SK-N-SH (cell line): Measurements from ENCODE around the gene TEPSIN. TPM values are rescaled to one million over a fixed set of nuclear protein-coding genes. Genes with fewer than 3 reads are reported as not detected.

Experiments used
- CTCF ChIA-PET: fragments of 300-600, 350-600 bp; formaldehyde crosslinking; extraction: SDS; loops from one replicate; lab custom pipeline; 2021; lab: Yijun Ruan, JAX
- POLR2A ChIA-PET: fragments of 350-600 bp; sonication (Branson Sonifier 250); formaldehyde crosslinking; extraction: SDS; loops from one replicate; lab custom pipeline; 2020; ENCODE audit warnings: antibody characterized with exemption, inconsistent platforms; lab: Yijun Ruan, JAX
- DNase-seq: peaks from one replicate; pipeline ENCODE4 v3.0.0; 2012
- H2AFZ ChIP-seq: fragments of 200-600 bp; sonication (generic); 2 replicates; pipeline ENCODE4 v1.8.1; 2016; ENCODE audit warnings: antibody characterized with exemption, mild to moderate bottlenecking, low read depth
- H3F3A ChIP-seq: fragments of 200-600 bp; sonication (generic); replicated peaks from 2 replicates; pipeline ENCODE3; 2016; ENCODE audit warnings: antibody characterized with exemption, mild to moderate bottlenecking; ENCODE audit not compliant: insufficient read depth
- H3K27ac ChIP-seq, 2 experiments: fragments of 200-500 bp in 1 of 2; fragments of 200-600 bp in 1 of 2; sonication (Bioruptor generic) in 1 of 2; sonication (generic), shearing (Covaris generic) in 1 of 2; 2 replicates each; pipeline versions ENCODE4 v1.5.1 to v1.6.1; 2014 to 2016; ENCODE audit warnings: low read depth in 2 of 2, inconsistent platforms in 1 of 2, low read length in 1 of 2, mild to moderate bottlenecking in 1 of 2, mixed read lengths in 1 of 2
- H3K27me3 ChIP-seq: fragments of 200-600 bp; sonication (generic), shearing (Covaris generic); 2 replicates; pipeline ENCODE4 v1.6.1; 2016; ENCODE audit warnings: mixed run types; ENCODE audit not compliant: insufficient read depth
- H3K36me3 ChIP-seq, 2 experiments: fragments of 200-500 bp in 1 of 2; fragments of 200-600 bp in 1 of 2; sonication (Bioruptor generic) in 1 of 2; sonication (generic) in 1 of 2; replicated peaks in 1 of 2; 2 replicates each; pipeline versions ENCODE3 to v1.5.1; 2014 to 2016; ENCODE audit warnings: low read length in 1 of 2, mild to moderate bottlenecking in 1 of 2; ENCODE audit not compliant: insufficient read depth in 2 of 2, control insufficient read depth in 1 of 2
- H3K4me1 ChIP-seq, 2 experiments: fragments of 200-500 bp in 1 of 2; fragments of 200-600 bp in 1 of 2; sonication (Bioruptor generic) in 1 of 2; sonication (generic), shearing (Covaris generic) in 1 of 2; 2 replicates each; pipeline versions ENCODE4 v1.5.1 to v1.6.1; 2014 to 2016; ENCODE audit warnings: low read depth in 1 of 2, low read length in 1 of 2, mixed run types in 1 of 2; ENCODE audit not compliant: insufficient read depth in 2 of 2, control insufficient read depth in 1 of 2
- H3K4me2 ChIP-seq: fragments of 200-600 bp; sonication (generic), shearing (Covaris generic); 2 replicates; pipeline ENCODE4 v1.6.1; 2017; ENCODE audit warnings: mixed run types
- H3K4me3 ChIP-seq, 2 experiments: fragments of 200-500 bp in 1 of 2; fragments of 200-600 bp in 1 of 2; sonication (Bioruptor generic) in 1 of 2; sonication (generic), shearing (Covaris generic) in 1 of 2; 2 replicates each; pipeline versions ENCODE4 v1.5.1 to v1.8.1; 2014 to 2016; ENCODE audit warnings: low read depth in 2 of 2, inconsistent platforms in 1 of 2, low read length in 1 of 2, mild to moderate bottlenecking in 1 of 2, mixed read lengths in 1 of 2, moderate library complexity in 1 of 2
- H3K79me2 ChIP-seq: fragments of 200-600 bp; sonication (generic); 2 replicates; pipeline ENCODE4 v1.8.1; 2017; ENCODE audit warnings: mild to moderate bottlenecking; ENCODE audit not compliant: insufficient read depth
- H3K9ac ChIP-seq: fragments of 200-600 bp; sonication (generic); 2 replicates; pipeline ENCODE4 v1.6.1; 2017; ENCODE audit warnings: mixed run types
- H3K9me2 ChIP-seq: fragments of 200-600 bp; sonication (generic); 2 replicates; pipeline ENCODE4 v1.6.1; 2017; ENCODE audit warnings: mixed run types
- H3K9me3 ChIP-seq: fragments of 200-600 bp; sonication (generic); 2 replicates; pipeline ENCODE4 v1.6.1; 2017; ENCODE audit warnings: mixed run types, mild to moderate bottlenecking, moderate library complexity
- H4K20me1 ChIP-seq: fragments of 200-600 bp; sonication (generic); 2 replicates; pipeline ENCODE4 v1.6.1; 2017; ENCODE audit warnings: mild to moderate bottlenecking, mixed run types; ENCODE audit not compliant: insufficient read depth
- CHD2 ChIP-seq: fragments of 150-350 bp; IDR thresholded peaks from 2 replicates; pipeline ENCODE4 v1.6.1; 2018; ENCODE audit warnings: low read length; ENCODE audit not compliant: partially characterized antibody
- ELF1 ChIP-seq: IDR thresholded peaks from 2 replicates; pipeline ENCODE4 v1.4.0; 2012
- EP300 ChIP-seq, 2 experiments: IDR thresholded peaks; 2 replicates each; pipeline versions ENCODE4 v1.4.0 to v1.6.1; 2012; ENCODE audit warnings: borderline replicate concordance in 1 of 2, low read depth in 1 of 2, low read length in 1 of 2
- FOSL2 ChIP-seq: IDR thresholded peaks from 2 replicates; pipeline ENCODE4 v1.4.0; 2012; ENCODE audit warnings: low read depth, mild to moderate bottlenecking, moderate library complexity, borderline replicate concordance
- MEF2A ChIP-seq: IDR thresholded peaks from 2 replicates; pipeline ENCODE4 v1.4.0; 2012; ENCODE audit warnings: low read depth, borderline replicate concordance
- SMC3 ChIP-seq: IDR thresholded peaks from 2 replicates; pipeline ENCODE4 v1.6.1; 2012; ENCODE audit warnings: low read depth, low read length, improper control_type of control experiment
- TCF12 ChIP-seq: IDR thresholded peaks from 2 replicates; pipeline ENCODE4 v1.4.0; 2012
- USF1 ChIP-seq: IDR thresholded peaks from 2 replicates; pipeline ENCODE4 v1.4.0; 2012; ENCODE audit warnings: low read depth, borderline replicate concordance
- USF2 ChIP-seq: fragments of 150-350 bp; IDR thresholded peaks from 2 replicates; pipeline ENCODE4 v1.6.1; 2017; ENCODE audit warnings: antibody characterized with exemption, low read length, low read depth, borderline replicate concordance
- YY1 ChIP-seq: IDR thresholded peaks from 2 replicates; pipeline ENCODE4 v1.4.0; 2012; ENCODE audit warnings: low read depth, mild to moderate bottlenecking
- WGBS: methylation state at CpG from one replicate; pipeline ENCODE4 v1.1.6; 2017; ENCODE audit warnings: low lambda C conversion rate; 5-methylcytosine and 5-hydroxymethylcytosine counted together
- polyA plus RNA-seq, 3 experiments: library from polyadenylated mRNA; depleted of rRNA; stranded (reverse); fragments of >200 nt; gene quantifications; 2 replicates each; pipeline ENCODE4 v1.2.3, GENCODE V29; 2012
- TF ChIP-seq, protein P1 (sequence below): fragments of 150-350 bp; IDR thresholded peaks from 2 replicates; pipeline ENCODE4 v1.6.1; 2016; ENCODE audit warnings: mild to moderate bottlenecking, low read depth, low read length
- TF ChIP-seq, protein P2 (sequence below): IDR thresholded peaks from 2 replicates; pipeline ENCODE4 v1.6.1; 2012; ENCODE audit warnings: mild to moderate bottlenecking, low read depth, low read length, moderate library complexity

TEPSIN gene
- polyA plus RNA-seq, 1 of the 3 experiments (the other 2 are of a cell fraction): 35.3 TPM

- Histone ChIP-seq H3K79me2 (no peaks in the 10 kb centered on the region), H3K4me3 (no peak overlapping the region), H3K4me2 (no peak overlapping the region), H3F3A (no peaks in the 10 kb centered on the region), H3K27ac (no peak overlapping the region), H3K36me3 (peaks cover 5 to 47% of the 10 kb centered on the region in 2 experiments), H4K20me1 (no peaks in the 10 kb centered on the region; the same call in 1 of the 2 replicates), H3K9me2 (no peaks in the 10 kb centered on the region), H3K27me3 (no peaks in the 10 kb centered on the region), H3K4me1 (peaks cover 0 to 3% of the 10 kb centered on the region in 2 experiments; a peak in 1 of 4 replicates), H3K9ac (no peak overlapping the region), H3K9me3 (no peaks in the 10 kb centered on the region), H2AFZ (no peak overlapping the region)
- ChIA-PET CTCF (interaction anchor here (1.1 to 14.7 kb wide), 4 partner anchors 10 to 57 kb away, joined by 3 to 147 read pairs (median 16); no protein-coding TSS in a partner anchor), POLR2A (no interaction called here)
- 96% methylated on average over 12 of the region's 18 CpGs for WGBS
- no peak for DNase-seq
- TF ChIP-seq USF1: no peak
- TF ChIP-seq, protein P1, sequence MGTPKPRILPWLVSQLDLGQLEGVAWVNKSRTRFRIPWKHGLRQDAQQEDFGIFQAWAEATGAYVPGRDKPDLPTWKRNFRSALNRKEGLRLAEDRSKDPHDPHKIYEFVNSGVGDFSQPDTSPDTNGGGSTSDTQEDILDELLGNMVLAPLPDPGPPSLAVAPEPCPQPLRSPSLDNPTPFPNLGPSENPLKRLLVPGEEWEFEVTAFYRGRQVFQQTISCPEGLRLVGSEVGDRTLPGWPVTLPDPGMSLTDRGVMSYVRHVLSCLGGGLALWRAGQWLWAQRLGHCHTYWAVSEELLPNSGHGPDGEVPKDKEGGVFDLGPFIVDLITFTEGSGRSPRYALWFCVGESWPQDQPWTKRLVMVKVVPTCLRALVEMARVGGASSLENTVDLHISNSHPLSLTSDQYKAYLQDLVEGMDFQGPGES: no peak
- TF ChIP-seq YY1: no peak
- no peak for TF ChIP-seq CHD2
- TF ChIP-seq TCF12: no peak
- no peak for TF ChIP-seq MEF2A
- TF ChIP-seq ELF1: no peak
- no peak for TF ChIP-seq SMC3
- TF ChIP-seq FOSL2: no peak
- TF ChIP-seq, protein P2, sequence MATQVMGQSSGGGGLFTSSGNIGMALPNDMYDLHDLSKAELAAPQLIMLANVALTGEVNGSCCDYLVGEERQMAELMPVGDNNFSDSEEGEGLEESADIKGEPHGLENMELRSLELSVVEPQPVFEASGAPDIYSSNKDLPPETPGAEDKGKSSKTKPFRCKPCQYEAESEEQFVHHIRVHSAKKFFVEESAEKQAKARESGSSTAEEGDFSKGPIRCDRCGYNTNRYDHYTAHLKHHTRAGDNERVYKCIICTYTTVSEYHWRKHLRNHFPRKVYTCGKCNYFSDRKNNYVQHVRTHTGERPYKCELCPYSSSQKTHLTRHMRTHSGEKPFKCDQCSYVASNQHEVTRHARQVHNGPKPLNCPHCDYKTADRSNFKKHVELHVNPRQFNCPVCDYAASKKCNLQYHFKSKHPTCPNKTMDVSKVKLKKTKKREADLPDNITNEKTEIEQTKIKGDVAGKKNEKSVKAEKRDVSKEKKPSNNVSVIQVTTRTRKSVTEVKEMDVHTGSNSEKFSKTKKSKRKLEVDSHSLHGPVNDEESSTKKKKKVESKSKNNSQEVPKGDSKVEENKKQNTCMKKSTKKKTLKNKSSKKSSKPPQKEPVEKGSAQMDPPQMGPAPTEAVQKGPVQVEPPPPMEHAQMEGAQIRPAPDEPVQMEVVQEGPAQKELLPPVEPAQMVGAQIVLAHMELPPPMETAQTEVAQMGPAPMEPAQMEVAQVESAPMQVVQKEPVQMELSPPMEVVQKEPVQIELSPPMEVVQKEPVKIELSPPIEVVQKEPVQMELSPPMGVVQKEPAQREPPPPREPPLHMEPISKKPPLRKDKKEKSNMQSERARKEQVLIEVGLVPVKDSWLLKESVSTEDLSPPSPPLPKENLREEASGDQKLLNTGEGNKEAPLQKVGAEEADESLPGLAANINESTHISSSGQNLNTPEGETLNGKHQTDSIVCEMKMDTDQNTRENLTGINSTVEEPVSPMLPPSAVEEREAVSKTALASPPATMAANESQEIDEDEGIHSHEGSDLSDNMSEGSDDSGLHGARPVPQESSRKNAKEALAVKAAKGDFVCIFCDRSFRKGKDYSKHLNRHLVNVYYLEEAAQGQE: no peak
- TF ChIP-seq USF2: no peak
- TF ChIP-seq EP300 (IDR thresholded peaks at IDR 0.05; ENCODE audit: borderline replicate concordance in 1 of 2, low read depth in 1 of 2, low read length in 1 of 2): no peak
Measured at GRCh38 chr17:81199482-81199830, 39.4 kb downstream of the TEPSIN start.
